CMK (cell line): ENCODE measurements around the gene IGFLR1.

Experiments
- DNase-seq: peaks from one replicate; pipeline ENCODE4 v3.0.0-alpha.2; 2010; ENCODE audit warnings: low read depth

The IGFLR1 gene

DNA sequence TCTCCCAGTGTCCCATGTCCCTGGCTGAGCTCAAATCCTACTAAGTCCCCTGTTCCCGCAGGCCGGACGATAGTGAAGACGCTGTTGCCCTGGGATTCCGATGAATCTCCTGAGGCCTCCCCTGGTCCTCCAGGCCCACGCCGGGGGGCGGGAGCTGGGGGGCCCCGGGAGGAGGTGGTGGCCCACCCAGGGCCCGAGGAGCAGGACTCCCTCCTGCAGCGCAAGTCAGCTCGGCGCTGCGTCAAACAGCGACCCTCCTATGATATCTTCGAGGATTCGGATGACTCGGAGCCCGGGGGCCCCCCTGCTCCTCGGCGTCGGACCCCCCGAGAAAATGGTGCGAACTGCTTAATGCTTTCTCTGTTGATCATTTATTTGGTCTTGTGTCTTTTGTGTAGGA is 18.6 kb downstream of the IGFLR1 start:
- no peak for DNase-seq

DNA sequence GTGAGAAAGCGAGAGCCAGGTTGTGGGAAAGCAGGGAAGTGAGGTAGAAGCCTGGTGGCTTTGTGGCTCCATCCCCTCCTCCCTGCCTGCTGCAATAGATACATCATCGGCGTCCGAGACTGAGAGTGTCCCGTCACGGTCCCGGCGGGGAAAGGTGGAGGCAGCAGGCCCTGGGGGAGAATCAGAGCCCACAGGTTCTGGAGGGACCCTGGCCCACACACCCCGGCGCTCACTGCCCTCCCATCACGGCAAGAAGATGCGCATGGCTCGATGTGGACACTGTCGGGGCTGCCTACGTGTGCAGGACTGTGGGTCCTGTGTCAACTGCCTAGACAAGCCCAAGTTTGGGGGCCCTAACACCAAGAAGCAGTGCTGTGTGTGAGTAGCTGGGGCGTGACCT is 19.4 kb downstream of the IGFLR1 start:
- no peak for DNase-seq

DNA sequence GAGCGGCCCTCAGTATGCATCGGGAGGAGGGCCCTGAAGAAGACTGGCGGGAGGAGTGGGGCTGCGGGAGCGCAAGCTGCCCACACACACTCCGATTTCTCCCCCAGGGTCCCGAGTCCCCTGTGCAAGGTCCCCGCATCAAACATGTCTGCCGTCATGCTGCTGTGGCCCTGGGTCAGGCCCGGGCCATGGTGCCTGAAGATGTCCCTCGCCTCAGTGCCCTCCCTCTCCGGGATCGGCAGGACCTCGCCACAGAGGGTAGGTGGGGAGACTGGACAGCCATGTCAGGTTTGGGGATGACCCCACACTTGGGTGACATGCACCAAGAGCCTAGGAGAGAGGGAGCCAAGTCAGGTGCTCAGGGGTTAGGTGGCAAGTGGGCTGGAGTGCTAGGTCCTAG is 19.8 kb downstream of the IGFLR1 start:
- DNase-seq, result no peak

DNA sequence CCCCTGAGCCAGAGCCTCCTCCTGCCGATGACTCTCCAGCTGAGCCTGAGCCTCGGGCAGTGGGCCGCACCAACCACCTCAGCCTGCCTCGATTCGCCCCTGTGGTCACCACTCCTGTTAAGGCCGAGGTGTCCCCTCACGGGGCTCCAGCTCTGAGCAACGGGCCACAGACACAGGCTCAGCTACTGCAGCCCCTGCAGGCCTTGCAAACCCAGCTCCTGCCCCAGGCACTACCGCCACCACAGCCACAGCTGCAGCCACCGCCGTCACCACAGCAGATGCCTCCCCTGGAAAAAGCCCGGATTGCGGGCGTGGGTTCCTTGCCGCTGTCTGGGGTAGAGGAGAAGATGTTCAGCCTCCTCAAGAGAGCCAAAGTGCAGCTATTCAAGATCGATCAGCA is 20.9 kb downstream of the IGFLR1 start:
- no peak for DNase-seq

DNA sequence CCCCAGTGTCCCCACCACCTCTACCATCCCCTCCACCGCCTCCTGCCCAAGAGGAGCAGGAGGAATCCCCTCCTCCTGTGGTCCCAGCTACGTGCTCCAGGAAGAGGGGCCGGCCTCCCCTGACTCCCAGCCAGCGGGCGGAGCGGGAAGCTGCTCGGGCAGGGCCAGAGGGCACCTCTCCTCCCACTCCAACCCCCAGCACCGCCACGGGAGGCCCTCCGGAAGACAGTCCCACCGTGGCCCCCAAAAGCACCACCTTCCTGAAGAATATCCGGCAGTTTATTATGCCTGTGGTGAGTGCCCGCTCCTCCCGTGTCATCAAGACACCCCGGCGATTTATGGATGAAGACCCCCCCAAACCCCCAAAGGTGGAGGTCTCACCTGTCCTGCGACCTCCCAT is 21.6 kb downstream of the IGFLR1 start:
- DNase-seq, result no peak

DNA sequence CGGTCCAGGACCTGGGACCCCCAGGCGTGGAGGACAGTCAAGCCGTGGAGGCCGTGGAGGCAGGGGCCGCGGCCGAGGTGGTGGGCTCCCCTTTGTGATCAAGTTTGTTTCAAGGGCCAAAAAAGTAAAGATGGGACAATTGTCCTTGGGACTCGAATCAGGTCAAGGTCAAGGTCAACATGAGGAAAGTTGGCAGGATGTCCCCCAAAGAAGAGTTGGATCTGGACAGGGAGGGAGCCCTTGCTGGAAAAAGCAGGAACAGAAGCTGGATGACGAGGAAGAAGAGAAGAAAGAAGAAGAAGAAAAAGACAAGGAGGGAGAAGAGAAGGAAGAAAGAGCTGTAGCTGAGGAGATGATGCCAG is 22.1 kb downstream of the IGFLR1 start:
- no peak for DNase-seq

DNA sequence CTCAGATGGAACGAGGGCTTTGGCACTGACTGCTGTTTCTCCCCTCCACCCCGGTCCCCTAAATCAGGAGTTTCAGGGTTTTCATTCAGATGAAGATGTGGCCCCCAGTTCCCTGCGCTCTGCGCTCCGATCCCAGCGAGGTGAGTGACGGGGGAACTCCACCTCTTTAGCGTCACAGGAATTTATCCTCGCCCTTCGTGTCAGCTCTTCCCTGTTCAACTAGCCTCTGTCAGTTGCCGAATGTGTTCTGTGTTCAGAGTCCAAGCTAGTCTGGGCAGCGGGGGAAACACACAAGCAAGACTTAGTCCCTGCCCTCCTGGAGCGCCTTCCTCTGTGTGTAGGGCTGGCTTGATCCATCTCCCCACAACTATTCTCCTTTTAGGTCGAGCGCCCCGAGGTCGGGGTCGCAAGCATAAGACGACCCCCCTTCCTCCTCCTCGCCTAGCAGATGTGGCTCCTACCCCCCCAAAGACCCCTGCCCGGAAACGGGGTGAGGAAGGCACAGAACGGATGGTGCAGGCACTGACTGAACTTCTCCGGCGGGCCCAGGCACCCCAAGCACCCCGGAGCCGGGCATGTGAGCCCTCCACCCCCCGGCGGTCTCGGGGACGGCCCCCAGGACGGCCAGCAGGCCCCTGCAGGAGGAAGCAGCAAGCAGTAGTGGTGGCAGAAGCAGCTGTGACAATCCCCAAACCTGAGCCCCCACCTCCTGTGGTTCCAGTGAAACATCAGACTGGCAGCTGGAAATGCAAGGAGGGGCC is 22.7 kb downstream of the IGFLR1 start:
- DNase-seq, result no peak

DNA sequence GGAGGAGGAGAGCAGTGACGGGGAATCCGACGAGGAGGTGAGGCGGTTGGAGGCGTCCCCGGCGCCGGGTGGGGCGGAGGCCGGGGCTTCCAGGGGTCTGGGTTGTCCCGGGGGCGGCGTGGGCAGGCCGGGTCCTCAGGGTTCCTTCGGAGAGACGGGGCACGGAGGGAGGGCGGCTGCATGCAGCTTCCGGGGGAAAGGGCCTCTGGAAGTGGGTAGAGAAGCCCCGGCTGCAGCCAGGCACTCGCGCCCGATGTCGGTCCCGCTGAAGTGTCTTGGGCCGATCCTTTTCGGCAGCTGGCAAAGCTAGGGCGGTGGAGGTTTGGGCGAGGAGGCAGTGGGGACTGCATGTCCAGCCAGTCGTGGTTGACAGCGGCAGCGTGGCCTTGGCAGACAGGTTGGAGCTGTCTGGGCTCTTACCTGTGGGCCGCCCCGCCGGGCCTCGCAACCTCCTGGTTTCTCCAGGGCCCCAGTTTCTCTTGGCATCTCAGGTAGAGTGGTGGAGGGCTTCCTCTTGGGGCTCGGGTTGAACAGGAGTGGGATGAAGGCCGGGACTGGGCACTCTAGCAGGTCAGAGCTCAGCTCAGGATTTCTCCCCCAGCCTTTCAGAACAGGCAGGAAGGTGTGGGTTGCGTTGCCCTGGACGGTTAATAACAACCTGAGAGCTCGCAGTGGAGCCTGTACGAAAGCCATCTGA is 23.8 kb downstream of the IGFLR1 start:
- DNase-seq, result no peak

DNA sequence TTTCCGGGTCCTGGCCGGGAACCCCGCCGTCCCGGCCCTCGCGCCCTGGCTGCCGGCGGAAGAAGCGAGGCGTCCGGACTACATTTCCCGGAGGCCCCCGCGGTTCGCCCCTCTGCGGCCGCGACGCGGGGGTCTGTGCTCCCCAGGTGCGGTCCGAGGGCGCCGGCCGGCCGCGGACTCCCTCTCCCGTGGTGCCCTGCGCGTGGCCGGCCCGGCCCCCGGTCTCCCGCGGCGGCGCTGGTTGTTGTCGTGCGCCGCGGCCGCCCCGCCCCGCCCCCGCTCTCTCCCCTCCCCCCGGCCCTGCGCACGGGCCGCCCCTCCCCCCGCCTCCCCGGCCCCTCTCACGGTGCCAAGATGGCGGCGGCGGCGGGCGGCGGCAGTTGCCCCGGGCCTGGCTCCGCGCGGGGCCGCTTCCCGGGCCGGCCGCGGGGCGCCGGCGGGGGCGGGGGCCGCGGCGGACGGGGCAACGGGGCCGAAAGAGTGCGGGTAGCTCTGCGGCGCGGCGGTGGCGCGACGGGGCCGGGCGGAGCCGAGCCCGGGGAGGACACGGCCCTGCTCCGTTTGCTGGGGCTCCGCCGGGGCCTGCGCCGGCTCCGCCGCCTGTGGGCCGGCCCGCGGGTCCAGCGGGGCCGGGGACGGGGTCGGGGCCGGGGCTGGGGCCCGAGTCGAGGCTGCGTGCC is 24.4 kb downstream of the IGFLR1 start, which contains the start of gene KMT2B:
Gene KMT2B (plus strand): TSS at position 339 of the 680 bp plus-strand sequence. CDS start 16 bp downstream, at position 355.
- DNase-seq, result no peak

DNA sequence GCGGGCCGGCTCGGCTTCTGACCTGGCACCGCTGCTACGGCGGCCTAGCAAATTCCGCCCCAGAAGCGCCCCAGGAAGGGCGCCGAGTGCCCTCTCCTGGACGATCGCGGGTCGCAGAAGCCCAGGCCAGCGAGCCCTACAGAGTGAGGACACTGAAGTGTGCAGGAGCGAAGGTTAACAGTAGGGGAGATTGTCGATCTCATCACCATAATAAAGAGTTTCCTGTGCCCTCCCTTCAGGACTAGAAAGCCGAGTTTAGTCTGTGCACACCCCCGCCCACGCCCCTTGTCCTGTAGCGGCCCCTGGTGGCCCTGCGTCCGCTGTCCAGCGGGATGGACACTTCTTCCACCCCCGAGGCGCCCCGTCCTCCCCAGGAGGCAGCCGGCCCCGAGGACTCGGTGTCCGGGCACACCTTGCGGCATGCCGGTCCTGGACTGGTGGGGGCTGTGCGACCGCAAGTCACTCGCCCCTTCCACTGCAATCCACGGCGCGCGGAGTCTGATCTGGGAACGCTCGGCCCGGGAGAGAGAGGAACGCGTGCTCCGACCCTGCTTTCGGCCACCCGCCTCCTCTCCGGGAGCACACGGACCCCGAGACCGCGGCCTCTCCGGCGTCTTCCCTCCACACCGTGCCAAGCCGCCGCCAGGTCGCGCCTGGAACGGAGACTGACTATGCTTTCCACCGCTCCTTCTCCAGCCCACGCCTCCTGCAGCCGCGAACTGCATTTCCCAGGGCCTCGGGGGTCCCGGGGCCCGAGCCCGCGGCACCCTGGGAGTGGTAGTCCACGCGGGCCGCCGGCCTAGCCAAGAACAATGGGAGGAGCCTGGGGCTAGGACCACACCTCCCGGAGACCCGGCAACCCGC is 25.2 kb downstream of the IGFLR1 start:
- peak; percentile 87 for DNase-seq

DNA sequence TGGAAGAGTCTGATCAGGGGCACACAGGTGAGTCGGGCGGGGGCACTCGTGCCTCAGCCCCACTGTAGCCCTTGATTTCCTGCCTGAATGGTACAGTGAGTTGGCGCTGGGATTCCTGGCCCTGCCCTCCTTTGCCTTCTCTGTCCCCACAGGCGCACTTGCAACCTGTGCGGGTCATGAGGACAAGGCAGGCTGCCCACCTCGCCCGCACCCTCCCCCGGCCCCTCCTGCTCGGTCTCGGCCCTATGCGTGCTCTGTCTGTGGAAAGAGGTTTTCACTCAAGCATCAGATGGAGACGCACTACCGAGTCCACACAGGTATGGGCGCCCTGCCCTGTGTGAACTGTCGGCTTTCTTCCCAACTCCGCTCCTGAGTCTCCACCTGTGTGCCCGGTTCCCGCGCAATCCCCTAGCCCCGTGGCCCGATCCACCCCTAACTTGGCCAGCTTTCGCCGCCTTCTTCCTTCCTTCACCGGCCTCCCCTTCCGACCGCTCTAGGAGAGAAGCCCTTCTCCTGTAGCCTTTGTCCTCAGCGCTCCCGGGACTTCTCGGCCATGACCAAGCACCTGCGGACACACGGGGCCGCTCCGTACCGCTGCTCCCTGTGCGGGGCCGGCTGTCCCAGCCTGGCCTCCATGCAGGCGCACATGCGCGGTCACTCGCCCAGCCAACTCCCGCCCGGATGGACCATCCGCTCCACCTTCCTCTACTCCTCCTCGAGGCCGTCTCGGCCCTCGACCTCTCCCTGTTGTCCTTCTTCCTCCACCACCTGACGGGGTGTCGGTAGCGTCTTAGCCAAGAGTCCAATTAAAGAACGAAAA is 26.1 kb downstream of the IGFLR1 start:
- DNase-seq, result no peak

DNA sequence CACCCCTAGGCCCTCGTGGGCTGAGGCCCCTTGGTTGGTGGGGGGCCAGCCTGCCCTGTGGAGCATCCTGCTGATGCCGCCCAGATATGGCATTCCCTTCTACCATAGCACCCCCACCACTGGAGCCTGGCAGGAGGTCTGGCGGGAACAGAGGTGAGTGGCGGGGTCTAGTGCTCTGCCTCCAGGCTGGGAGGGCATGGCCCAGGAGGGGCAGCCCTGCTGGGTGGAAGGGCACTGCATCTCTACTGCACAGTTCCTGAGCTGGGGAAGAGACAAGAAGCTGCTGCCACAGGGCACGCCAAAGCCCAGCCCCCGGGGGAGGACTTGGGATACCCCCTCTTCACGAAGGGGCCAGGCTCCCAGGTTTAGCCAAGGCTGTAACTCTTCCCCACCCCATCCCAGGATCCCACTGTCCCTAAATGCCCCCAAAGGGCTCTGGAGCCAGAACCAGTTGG is 26.9 kb downstream of the IGFLR1 start:
- no peak for DNase-seq

DNA sequence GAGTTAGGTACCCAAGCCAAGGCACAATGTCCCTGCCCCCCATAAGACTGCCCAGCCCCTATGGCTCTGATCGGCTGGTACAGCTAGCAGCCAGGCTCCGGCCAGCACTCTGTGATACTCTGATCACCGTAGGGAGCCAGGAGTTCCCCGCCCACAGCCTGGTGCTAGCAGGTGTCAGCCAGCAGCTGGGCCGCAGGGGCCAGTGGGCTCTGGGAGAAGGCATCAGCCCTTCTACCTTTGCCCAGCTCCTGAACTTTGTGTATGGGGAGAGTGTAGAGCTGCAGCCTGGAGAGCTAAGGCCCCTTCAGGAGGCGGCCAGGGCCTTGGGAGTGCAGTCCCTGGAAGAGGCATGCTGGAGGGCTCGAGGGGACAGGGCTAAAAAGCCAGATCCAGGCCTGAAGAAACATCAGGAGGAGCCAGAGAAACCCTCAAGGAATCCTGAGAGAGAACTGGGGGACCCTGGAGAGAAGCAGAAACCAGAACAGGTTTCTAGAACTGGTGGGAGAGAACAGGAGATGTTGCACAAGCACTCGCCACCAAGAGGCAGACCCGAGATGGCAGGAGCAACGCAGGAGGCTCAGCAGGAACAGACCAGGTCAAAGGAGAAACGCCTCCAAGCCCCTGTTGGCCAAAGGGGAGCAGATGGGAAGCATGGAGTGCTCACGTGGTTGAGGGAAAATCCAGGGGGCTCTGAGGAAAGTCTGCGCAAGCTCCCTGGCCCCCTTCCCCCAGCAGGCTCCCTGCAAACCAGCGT is 27.5 kb downstream of the IGFLR1 start:
- no peak for DNase-seq

DNA sequence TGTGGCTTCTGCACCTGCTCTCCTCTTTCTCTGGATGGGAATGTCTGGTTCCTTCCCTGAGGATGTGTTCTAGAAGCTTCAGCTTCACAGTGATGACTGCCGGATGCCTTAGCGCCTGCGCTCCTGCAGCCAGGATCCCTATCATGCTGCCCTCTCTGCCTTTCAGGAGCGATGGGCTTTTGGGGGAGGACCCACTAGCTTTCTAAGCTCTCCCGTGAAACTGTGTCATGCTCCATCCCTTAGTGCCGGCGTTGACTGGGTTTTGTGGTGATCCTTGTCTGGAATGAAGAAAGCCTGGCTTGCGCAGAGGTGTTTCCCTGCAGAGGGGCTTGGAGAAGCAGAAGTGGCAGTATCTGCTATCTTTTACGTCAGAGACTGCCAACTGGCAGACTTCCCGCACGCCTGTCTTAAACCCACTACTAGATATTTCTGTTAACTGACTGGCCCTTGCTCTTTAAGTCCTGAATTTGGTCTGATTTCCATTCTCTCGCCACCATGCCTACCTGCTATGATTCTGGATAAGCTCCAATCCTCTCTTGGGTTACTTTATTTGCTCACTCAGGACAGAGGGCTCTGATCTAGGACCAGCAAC is 28.3 kb downstream of the IGFLR1 start:
- no peak for DNase-seq

DNA sequence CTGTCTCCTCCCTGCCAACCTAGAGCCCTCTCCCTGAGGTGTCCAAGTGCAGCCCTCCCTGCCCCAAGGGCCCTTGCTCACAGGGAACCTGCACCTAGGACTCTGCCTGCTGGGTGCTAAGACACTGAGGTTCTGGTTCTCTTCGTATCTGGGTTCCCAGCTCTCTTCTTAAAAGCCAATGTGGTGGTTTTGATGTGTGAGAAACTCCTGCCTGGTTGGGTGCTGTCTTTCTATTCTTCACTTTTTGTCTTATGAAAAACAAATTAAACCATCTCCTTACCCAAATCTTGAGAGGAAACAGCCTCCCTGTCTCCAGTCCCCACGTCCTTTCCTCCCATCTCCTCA is 28.8 kb downstream of the IGFLR1 start:
- DNase-seq, result no peak

DNA sequence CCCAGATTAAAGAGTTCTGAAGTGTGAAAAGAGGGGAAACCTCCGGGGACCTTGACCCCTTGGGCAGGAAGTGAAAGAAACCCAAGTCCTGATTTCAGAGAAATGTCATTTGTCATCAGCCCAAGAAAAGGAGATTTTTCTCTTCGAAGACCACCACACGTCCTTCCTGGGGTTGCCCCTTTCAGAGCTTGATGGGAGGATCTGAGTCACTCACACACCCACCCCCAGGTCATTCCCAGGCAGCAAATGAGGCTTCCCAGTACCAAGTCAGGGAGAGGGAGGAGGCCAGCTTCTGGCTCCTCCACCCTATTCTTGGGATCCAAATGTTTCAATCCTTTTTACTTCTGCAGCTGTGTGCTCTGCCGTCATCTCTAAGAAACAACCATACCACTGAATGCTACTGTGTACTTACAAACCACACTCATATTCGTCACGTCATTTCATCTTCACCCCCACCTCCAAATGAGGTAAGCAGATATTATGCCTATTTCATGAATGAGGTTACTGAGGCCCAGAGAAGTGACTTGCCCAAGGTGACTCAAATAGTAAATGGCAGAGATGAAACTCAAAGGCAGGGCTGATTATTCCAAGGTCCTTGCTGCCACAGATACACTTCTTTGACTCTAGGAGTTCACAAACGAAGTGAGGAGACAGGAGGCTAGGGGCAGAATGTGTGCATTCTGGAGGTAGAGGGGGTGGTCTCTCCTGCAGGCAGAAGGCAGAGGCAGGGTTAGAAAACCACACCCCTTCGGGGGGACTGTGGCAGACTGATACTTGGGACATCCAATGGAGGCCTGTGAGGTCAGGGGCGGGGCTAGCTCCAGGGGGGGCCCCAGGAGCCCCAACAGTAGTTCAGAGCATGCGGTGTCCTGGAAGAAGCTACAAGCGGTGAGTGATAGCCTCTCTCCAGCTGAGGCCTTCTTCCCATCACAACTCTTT is 29.4 kb downstream of the IGFLR1 start:
- DNase-seq, result no peak

DNA sequence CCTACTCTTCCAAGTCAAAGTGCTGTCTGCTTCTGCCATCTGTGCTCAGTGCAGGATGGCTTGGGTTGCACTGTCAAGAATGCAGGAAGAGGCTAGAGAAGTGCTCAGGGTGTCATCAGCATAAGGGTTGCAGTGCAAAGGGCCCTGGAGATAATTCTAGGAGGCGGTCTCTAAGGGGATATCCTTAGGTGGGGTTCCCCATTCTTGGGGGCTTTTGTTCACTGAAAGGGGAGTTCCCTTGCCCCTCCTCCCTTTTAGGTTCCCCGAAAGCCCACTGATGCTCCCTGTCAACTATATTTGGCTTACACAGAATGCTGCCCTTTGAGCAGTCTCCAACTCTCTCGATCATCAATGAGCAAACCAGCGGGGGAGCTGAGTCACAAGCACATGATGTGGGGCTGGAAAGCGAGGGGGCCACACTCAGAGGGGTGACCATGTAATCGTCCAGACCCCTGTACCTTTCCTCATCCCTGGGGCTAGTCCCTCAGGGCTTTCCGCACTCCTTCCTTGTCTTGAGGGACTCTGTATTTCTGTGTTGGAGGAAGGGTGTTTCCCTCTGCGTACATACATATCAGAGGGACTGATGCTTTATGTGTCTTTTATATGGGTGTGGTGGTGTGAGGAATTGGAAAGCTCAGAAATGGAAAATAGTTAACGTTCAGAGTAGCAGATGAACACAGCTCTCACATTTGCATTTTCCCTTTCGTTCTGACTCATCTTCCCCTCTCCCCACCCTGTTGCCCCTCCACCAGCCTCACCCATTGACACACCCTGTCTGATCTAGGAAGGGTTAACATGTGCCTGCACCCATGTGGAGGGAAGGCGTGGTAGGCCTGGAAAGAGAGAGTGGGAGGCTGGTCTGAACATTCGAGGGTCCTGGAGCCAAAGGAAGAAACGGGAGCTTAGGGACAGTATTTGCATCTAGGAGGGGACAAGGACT is 31.2 kb downstream of the IGFLR1 start:
- DNase-seq, result no peak

DNA sequence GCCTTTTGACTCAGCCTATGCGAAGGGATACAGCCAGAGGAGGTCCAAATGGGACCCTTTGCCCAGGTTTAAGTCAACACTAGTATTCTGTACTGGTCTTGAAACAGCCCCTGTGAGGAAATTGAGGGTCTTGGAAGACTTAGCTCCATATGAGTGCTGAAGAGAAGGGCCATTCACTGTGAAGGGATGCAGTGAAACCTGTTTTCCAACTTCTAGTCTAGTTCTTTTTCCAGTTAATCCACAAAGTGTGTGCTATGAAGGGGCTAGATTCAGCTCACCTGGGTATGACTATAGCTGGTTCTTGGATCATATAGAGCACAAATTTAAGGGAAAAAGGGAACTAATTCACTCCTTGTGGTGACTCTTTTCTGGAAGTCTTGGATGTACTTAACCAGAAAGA is 33.9 kb downstream of the IGFLR1 start:
- DNase-seq, result no peak
